ENCODE data around the gene ABHD10.

Gene ABHD10

DNA sequence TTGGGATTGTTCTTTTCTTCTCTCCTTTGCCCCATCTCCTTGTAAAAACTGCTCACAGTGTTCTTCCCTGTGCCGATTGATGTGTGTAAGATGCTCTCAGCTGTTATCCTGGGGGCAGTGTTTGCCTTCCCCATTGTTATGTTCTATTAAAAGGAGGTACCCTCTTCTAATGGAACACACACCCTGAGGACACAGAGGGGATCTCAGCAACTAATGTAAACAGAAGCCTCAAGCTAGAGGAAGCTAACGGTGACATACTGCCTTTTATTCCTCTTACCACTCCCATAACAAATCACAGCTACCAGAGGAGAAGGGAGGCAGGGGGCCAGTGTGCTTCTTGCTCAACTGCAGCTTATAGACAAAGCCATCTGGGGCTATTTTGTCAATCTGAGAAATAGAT lies 22.1 kb downstream of the ABHD10 start:
- no peak for DNase-seq (ENCODE audit: low read depth in 2 of 2)

DNA sequence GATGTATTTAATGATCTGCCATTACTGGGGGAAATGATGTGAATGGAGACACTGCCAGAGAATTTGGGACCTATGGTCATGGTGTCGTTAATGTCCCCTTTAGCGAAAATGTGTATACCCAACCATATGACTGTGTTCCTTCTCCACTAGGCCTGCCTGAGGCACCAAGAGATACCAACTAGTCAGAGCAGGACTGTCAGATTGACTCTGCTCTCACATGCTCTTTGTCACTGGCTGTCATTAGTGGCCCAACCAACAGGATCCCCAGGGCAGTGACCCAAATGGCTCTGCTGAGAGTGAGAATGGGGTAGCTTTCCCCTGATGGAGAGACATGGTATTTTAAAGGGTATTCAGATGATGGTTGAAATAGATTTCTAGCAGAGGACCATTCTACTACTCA lies 22.7 kb downstream of the ABHD10 start:
- DNase-seq (ENCODE audit: low read depth in 2 of 2): no peak

DNA sequence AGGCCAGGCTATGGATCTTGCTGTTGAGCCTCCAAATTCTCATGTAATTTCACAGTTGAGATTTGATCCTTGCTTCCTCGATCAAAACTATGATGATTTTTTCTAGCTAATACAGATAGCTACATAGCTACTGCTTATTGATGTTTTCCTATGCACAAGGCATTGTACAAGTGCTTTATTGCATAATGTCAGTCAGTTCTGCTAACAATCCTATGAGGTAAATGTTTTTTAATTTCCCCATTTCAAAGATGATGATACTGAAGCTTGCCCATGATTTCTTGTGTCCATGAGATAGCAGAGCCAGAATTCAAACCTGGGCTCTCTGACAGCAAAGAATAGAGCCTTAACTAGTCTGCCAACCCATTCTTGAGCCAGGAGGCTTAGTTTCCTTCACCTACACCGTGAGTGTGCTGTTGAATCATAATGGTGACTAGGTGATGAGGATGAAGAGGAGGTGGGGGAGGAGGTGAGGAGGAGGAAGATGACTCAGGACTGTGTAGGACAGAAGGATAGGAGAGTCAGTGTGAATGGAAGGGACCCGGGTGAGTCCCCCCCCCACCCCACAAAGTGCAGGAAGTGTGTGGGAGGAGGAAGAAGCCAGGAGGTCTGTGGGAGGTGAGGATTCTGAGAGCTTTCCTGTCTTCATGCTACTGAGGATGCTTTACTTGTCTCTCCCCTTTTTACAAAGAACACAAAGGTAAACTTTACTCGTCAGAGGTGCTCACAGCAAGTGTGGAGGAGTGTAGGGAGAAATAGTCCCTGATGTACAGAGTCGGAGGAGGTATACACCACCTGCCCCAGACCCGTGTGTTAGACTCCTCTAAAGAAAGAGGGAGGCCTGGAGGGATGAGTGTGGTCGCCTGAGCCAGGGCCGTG lies 23.5 kb downstream of the ABHD10 start:
- peak in 1 of 2 donors; percentile 43 for DNase-seq (ENCODE audit: low read depth in 2 of 2)

DNA sequence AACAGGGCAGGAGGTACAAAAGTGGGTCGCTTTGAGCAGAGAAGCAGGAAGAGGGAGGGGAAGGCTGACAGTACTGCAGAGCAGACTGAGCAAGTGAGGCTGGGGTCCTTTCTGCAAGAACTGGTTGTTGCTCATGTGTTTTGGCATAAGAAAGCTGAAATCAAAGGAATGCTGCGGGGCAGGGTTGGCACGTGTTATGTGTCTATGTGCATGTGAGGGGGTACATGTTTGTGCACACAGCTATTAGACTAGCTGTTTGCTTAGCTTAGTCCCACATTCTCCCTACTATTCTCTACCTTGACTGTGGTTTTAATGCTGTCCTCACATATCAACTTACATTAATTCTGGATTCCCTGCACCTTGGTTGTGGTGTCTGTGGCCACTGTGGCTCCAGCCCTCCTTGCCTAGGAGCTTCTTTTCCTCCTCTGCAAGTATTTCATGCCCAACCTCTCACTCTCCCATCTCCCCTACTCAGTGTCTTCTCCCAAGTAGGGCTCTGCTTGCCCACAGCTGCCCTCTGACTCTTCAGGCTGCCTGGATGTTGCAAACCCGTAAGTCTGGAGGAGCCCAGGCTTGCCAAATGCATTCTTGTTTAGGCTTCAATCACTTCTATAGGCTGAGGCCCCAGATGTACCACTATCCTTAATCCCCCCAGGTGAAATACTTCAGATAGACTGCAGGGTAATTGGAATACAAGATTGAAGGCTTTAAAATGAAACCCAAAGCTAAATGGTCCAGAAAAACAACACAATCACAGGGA lies 24.7 kb downstream of the ABHD10 start:
- no peak for DNase-seq (ENCODE audit: low read depth in 2 of 2)

DNA sequence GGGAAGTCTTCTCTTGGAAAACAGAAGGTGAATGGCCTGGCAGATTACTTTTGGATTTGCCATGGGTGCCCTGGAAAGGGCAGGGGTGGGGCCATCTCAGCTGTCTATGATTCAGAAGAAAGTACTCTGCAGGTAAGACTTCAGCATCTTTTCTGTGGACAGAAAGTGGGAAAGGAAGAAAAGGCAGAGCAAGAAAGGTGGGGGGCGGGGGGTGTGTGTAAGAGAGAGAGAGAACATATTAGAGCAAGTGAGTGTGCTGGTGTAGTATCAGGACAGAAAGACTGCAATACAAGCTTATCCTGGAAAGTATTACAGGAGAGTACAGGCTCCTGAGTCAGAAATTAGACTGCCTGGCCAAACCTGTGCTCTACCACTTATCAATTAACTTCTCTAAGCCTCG lies 25.4 kb downstream of the ABHD10 start:
- no peak for DNase-seq (ENCODE audit: low read depth in 2 of 2)

DNA sequence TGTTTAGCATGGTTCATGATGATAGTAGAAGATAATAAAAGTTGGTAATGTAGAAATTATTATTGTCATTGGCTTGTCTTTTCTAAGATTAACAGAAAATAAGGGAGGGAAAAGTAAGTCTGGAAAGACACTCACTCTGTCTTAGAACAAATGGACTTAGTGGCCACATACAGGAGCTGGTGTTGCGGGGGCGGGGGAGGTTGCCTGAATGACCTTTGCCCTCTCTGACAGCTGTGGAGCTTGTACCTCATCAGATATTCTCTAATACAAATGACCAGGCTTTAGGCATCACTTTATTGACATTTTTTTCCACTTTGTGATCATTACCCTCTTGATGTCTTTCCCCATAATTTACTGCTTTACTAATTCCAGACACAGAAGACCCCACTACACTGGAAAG lies 25.8 kb downstream of the ABHD10 start:
- DNase-seq (ENCODE audit: low read depth in 2 of 2): no peak

DNA sequence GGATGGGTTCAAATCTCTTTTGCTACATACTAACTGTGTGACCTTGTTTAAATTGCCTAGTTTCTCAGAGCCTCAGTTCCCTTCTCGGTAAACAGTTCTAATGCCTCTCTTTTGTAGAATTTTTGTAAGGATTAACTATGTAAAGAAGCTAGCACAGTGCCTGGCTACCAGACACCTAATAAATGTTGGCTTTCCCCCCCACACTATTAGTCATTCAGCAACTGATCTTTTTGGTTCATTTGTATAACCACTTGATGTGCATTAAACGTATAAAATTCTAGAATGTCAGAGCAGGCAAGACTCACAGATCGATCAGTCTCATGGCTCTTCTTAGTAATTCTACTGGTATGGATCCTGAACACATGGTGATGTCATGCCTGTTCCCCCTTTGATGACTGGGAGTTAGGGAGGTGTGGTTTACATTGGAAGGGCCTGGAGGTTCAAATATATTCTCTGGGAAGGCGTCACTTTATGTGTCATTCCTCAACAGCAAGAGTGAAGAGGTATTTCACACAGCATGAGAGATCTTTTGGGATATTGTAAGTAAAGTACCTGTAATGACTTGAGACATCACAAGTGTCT lies 26.4 kb downstream of the ABHD10 start:
- no peak for DNase-seq (ENCODE audit: low read depth in 2 of 2)

DNA sequence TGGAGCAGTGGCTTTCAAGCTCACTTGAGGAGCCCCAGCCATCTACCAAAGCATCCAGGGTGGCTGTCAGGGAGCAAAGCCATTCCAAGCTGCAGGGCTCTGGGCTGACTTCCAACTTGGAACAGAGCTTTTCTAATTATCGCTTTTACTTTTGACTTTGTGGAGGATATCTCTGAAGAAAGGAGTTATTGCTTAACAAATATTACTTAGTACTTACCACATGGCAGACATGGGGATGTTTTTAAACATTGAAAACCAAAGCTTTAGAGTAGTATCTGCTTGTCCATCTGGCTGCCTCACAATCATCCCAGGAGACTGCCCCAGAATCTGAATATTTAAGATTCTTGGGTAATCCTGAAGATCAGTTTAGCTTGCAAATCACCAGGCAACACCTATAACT lies 28.8 kb downstream of the ABHD10 start:
- DNase-seq (ENCODE audit: low read depth in 2 of 2): no peak

DNA sequence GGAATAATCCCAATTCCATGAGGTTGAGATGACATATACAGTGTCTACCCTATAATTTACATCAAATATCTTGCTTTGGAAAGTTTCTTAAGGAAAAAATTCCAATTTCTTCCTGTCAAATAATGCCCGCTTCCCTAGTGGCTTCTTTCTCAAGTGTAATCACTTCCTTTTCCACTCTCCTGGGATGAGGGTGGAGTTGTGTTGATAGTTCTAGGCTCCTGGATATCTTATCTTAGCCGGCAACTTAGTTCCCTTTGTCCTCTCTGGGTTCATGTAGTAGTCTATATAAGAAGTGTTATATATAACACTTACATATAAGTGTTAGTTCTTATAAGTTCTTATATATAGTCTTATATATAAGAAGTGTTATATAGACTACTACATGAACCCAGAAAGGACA lies 30.8 kb downstream of the ABHD10 start:
- DNase-seq (ENCODE audit: low read depth in 2 of 2): no peak

DNA sequence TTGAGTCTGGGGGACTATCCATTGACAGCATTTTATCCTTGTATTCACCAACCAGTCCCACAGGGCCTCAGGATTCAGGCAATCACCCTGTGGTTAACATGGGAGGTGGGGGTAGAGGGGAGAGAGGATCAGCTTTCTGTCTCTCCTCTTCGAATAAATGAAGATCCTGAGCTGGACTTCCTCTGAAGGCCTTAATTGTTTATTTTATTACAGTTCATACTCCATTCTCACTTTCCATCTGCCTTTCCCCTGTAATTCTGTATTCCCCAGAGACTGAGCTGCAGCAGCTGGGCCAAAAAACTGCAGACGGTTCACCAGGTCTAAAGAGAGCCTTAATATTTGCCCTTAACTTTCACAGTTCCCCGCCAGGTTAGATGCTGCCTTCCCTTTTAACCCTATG lies 31.8 kb downstream of the ABHD10 start:
- no peak for DNase-seq (ENCODE audit: low read depth in 2 of 2)

DNA sequence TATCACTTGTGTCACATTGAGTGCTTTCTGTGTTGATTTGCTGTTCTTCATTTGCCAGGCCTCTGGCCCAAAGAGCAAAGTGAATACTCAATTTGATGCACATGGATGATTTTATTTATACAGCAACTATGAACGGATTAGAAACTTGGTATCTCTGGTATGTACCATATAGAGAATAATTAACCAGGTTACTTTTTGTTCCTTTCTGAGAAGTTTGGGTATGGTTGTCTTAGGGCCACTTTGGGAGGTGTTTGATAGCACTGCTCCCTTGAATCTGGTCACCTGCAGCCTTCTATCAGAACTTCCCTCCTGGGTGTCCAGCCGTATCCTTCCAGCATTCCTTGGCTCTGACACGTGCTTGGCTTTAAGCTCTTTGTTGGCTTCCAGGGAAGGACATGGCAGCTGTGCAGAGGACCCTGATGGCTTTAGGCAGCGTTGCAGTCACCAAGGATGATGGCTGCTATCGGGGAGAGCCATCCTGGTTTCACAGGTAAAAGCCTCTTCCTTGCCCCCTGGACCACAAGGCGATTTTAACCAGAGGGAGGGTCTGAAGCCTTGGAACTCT lies 32.6 kb downstream of the ABHD10 start:
- DNase-seq (ENCODE audit: low read depth in 2 of 2): no peak

DNA sequence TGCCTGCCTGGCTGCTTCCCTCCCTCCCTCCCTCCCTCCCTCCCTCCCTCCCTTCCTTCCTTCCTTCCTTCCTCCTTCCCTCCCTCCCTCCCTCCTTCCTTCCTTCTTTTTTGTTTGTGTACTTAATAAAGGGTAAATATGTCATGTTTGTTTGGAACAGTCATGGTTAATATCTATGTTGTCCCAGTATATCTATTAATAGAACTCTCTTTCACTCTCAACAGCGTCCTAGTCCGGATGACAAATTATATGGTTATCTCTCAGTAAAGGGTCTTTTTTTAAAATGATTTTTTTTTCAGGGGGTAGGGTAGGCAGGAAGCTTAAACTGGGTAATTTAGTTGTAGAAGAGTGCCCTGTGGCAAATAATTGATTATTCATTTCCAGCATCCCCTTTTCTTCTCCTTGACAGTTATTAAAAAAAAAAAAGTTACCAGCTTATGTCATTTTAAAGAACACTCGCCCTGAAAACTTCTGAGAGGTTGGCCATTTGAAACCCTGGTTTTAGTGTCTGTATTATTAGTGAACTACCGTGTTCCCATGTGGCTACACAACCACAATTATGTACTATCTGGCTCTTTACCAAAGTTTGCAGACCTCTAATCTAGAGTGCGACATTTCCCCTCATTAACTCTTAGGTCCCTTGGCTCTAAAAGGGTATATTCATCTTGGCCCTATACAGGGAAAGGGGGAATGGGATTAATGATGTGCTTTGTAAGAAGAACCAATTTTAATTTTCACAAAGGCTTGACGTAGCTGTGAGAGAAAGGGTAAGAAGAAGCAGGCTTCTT lies 33.6 kb downstream of the ABHD10 start:
- DNase-seq (ENCODE audit: low read depth in 2 of 2): no peak

DNA sequence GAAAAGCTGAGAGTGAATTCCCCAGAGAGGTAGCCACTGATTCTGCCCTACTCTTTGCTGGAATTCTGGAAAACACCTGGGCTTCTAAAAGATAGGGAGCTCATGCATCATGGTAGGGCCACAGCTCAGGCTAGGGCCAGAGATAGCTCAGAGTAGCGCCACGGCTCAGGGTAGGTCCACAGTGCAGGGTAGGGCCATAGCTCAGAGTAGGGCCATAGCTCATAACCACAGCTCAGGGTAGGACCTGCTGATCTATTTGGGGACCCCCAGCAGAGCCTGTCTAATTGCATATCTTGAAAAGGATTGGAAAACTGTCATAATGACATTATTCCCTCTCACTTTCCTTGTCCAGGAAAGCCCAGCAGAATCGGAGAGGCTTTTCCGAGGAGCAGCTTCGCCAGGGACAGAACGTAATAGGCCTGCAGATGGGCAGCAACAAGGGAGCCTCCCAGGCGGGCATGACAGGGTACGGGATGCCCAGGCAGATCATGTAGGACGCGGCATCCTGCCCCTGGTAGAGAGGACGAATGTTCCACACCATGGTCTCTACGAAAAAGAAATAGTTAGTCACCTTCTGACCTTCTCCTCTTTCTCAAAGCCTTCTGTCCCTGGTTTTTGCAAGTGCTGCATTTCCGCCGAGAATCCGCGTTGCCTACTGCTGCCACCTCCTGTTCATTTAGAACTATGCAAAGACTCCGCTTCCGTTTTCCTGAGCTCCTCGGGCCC lies 34.4 kb downstream of the ABHD10 start:
- peak; percentile 35 to 52 for DNase-seq (ENCODE audit: low read depth in 2 of 2)

DNA sequence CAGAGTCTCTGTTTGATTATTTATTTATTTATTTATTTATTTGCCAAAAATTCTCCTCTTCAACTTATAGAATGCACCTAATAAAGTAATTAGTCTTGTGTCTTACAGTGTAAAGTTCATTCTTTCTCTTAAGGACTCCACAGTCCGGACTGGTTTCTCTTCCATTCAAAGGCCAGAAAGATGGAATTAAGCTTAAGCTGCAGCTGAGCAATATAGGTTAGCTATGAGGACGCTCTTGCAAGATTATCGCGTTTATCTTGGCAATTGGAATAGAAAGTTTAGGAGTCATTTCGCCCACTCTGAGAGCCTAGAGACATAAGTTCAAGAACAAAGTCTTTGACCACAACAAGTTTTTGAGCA lies 34.9 kb downstream of the ABHD10 start:
- no peak for DNase-seq (ENCODE audit: low read depth in 2 of 2)

DNA sequence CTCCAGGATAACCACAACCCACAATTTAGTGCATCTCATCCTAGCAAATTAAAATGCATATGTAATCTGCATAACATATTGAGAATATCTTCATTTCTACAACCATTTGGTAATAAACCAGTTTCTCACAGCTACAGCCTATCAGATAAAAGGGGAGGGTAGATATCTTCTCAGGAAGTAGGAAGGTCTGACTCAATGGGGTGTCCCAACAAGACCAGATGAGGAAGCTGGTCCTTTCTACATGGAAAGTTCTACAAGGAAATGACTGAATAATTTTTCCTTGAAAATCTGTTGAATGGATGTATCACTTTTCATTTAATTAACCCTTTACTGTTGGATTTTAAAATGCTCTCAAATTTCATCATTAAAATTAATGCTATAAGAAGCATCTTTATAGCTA lies 38.3 kb downstream of the ABHD10 start:
- DNase-seq (ENCODE audit: low read depth in 2 of 2): no peak

DNA sequence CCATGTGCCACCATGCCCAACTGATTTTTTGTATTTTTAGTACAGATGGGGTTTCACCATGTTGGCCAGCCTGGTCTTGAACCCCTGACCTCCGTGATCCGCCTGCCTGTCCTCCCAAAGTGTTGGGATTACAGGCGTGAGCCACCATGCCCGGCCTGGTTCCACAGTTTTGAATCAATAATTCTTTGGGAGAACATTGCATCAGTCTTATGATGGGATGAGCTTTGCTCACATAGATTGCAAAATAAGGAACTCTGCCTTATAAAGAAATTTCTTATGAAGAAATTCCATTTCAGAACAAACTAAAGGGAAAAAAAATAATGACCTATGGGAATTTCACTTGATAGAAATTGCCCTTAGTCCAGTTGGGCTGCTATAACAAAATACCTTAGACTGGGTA lies 39.9 kb downstream of the ABHD10 start:
- no peak for DNase-seq (ENCODE audit: low read depth in 2 of 2)

DNA sequence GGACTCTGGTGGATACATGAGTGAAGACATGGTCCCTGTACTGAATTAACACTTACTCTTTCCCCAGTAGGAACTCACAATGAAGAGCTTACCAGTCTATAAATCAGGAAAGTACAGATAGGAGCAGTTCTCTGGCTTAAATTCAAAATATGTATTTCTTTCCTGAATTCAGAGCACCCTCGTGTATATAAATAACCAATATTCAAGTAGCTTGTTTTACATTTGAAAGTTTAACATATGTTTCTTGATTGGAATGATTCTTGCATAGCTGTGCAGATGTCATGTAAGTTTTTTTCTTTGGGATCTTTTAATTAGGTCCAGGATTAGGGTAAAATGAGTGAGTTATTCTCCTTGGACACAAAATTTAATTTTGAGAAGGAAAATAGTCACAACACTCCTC lies 40.9 kb downstream of the ABHD10 start:
- no peak for DNase-seq (ENCODE audit: low read depth in 2 of 2)

DNA sequence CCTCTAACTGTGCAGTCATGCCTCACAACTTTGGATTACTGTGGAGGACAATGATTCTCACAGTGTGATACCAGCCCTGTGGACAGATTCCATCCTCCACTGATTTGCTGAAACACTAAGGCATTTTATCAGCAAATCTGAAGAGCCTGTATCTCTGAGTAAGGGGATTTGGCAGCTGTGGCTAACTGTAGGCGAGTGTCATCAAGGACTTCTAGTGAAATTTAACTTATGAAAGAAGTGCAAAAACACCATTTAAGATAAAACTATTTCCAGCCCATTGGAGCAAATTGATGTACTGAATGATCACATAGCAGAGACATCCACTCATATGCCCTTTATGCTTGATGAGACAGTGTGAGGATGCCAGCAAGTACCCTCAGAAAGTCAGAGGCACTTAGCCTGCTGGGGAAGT lies 41.9 kb downstream of the ABHD10 start:
- DNase-seq (ENCODE audit: low read depth in 2 of 2): no peak

DNA sequence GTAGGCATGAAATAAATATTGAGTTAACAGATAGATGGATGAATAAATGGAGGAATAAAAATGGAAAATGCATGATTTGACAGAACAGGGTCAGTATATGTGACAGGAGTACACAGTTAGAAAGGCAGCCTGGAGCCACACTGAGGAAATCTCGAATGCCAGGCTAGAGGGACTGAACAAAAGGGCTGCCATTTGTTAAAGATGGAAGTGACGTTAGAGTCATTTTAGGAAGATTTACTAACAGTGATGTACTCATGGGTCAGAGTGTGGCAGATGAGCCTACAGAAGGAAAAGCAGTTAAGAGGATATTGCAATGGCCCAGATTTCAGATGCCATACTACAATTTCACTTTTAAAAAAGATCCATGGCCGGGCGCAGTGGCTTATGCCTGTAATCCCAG lies 48.3 kb downstream of the ABHD10 start:
- no peak for DNase-seq (ENCODE audit: low read depth in 2 of 2)

DNA sequence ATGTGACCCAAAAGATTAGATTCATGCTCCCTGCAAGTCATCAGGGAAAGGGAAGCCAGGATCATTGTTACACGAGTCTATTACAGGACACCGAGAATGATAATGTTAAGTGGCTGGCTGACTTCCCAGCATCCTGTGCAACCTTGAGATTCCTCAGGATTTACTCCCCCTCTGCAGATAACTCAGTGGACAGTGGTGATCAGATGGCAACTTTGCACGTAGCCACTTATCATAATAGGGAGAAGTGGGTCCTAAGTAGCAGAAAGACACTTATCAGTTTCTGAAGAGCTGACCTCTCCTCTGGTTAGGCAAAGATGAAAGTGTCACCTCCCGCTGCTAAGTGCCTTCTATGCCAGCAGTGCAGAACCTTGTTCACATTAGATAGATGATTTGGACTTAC lies 49.0 kb downstream of the ABHD10 start:
- DNase-seq (ENCODE audit: low read depth in 2 of 2): no peak

DNA sequence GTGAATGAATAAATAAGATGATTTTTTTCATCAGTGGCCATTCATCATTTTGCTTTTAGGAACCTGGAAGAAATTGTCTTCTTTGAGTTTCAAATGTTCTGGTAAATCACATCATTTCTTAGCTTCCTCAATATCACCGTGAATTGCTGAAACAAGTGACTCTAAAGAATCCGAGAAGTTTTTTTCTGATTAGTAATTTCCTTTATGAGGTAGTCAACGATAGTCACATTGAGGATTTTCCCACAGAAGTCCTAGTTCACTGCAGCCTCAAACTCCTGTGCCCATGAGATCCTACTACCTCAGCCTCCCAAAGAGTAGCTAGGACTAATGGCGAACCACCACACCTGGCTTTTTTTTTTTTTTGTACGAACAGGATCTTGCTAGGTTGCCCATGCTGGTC lies 52.1 kb downstream of the ABHD10 start:
- DNase-seq (ENCODE audit: low read depth in 2 of 2): no peak
